GM12875 (cell line): ENCODE results near the gene MKX.

Experiments
- H3K4me3 ChIP-seq: one replicate; pipeline ENCODE4 v1.5.1; 2011; ENCODE audit warnings: low read depth, low read length, control low read depth
- CTCF ChIP-seq: IDR thresholded peaks from 2 replicates; pipeline ENCODE4 v1.5.1; 2011; ENCODE audit warnings: low read depth, mild to moderate bottlenecking, control low read depth, inconsistent platforms, low read length, moderate library complexity, borderline replicate concordance; ENCODE audit not compliant: insufficient read depth

Gene MKX

DNA sequence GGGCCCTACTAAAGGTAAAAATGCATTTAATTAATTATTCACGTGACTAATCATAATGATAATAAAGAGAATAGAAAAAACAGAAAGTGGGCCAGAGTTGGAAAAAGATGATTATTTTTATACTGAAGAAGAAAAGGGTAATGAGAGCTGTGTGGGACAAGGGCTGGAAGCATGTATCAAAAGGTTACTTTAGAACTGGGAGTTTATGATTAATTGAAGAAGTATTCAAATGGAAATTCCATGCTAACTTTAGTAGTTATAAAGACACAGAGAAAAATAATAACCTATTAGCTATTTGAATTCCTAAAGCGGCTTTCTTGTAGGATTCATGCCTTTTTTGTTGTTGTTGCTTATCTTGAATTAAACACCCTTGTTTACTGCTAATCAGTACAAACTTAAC, 49.9 kb downstream of the MKX start:
- no peak overlapping the region for H3K4me3 ChIP-seq
- no peak for TF ChIP-seq CTCF

DNA sequence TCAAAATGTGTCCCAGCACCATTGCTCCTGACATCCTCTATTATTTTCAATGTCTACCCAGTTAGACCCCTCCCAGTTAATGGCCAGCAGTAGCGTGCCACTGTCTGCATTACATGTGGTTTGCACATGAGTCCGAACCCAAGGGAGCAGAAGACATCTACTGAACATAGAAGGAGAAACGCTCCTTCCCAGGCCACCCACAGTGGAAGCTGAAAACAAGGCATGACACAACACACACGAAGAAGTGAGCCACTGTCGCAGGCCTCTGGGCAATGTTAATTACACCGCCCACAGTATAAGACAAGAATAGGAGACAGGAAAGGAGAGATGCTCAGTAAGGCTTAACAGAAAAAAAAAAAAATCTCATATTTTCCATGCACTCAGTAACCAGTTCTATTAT, 50.5 kb downstream of the MKX start:
- TF ChIP-seq CTCF, result no peak
- H3K4me3 ChIP-seq, result no peak overlapping the region

GRCh38 chr10:27692663-27693062, 53.0 kb downstream of the MKX start:
- H3K4me3 ChIP-seq, result no peak overlapping the region
- TF ChIP-seq CTCF, result no peak

DNA sequence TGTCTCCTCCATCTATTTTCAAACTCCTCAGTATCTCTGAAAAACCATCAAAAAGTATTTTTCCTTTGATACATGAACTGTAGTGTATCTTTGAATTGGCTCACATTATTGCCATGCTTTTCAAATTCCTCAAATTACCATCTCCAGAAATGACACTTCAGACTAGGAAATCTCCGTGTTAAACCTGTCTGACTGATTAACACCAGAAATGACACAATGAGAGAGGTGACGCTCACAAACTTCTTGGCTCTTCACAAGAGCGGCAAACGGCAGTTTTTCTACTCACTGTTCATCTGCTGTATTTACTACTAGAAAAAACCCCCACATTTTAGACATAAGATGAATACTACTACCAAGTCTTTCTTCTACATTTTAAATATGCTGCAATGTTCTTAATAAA, 56.6 kb downstream of the MKX start:
- no peak for TF ChIP-seq CTCF
- H3K4me3 ChIP-seq, result no peak overlapping the region

GRCh38 chr10:27688276-27688675, 57.3 kb downstream of the MKX start:
- no peak for TF ChIP-seq CTCF
- no peak overlapping the region for H3K4me3 ChIP-seq

GRCh38 chr10:27687743-27688142, 57.9 kb downstream of the MKX start:
- no peak overlapping the region for H3K4me3 ChIP-seq
- no peak for TF ChIP-seq CTCF

DNA sequence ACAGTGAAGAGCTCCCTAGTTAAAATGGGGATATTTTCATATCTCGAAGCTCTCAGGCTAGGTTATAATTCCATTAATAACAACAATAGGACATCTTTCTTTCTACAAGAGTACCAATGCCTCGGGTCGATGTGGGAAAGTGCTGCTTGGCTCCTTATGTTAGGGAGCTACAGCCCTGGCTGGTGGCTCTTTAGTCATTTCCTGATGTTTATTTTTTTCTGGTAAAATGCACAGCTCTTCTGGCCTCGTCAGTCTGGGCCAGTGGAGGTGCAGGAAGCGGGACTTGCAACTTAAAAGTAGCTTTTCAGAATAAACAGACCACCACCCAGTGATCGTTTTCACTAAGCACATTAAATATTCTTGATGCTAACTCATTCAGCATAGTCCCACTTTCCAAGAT, 58.3 kb downstream of the MKX start:
- no peak for TF ChIP-seq CTCF
- H3K4me3 ChIP-seq, result no peak overlapping the region
